ENCODE measurements around the gene ABHD18.
"Not testable (repeated sequence)": the region's sequence is repeated elsewhere in the genome, so short reads cannot be mapped to it uniquely, and the experiment has no call there.

Gene ABHD18

GRCh38 chr4:127995776-127996175, 30.6 kb downstream of the ABHD18 start:
- no peak for DNase-seq

GRCh38 chr4:127996521-127996920, 31.3 kb downstream of the ABHD18 start:
- not testable (repeated sequence) for DNase-seq

GRCh38 chr4:127997534-127998388, 32.6 kb downstream of the ABHD18 start:
- DNase-seq: no peak

- DNase-seq: no peak
Observed at GRCh38 chr4:128006592-128006991, 41.4 kb downstream of the ABHD18 start.

GRCh38 chr4:128009428-128009827, 44.2 kb downstream of the ABHD18 start:
- no peak for DNase-seq

GRCh38 chr4:128025319-128025718, 60.1 kb downstream of the ABHD18 start:
- no peak for DNase-seq

GRCh38 chr4:128029907-128030306, 64.7 kb downstream of the ABHD18 start:
- no peak for DNase-seq

- DNase-seq: no peak
Observed at GRCh38 chr4:128031756-128032384, 66.7 kb downstream of the ABHD18 start.

GRCh38 chr4:128039568-128039967, 74.4 kb downstream of the ABHD18 start:
- no peak for DNase-seq

- not testable (repeated sequence) for DNase-seq
Observed at GRCh38 chr4:128047019-128047418, 81.8 kb downstream of the ABHD18 start.

- DNase-seq: not testable (repeated sequence)
Observed at GRCh38 chr4:128047514-128047913, 82.3 kb downstream of the ABHD18 start.

GRCh38 chr4:128051229-128051628, 86.0 kb downstream of the ABHD18 start:
- DNase-seq: not testable (repeated sequence)

GRCh38 chr4:128054907-128055306, 89.7 kb downstream of the ABHD18 start:
- not testable (repeated sequence) for DNase-seq

GRCh38 chr4:128055441-128056206, 90.4 kb downstream of the ABHD18 start:
- not testable (repeated sequence) for DNase-seq

GRCh38 chr4:128056396-128056795, 91.2 kb downstream of the ABHD18 start:
- DNase-seq: no peak

GRCh38 chr4:128060121-128060698, 95.0 kb downstream of the ABHD18 start:
- DNase-seq: no peak

GRCh38 chr4:128060699-128061565, 95.7 kb downstream of the ABHD18 start, which contains the start of gene LARP1B:
Gene LARP1B, plus strand, starts transcription at chr4:128061312. Its CDS starts 13,640 bp downstream, at chr4:128074952.
- peak; percentile 90 for DNase-seq

GRCh38 chr4:128061566-128062536, 96.6 kb downstream of the ABHD18 start:
- DNase-seq: peak; percentile 5

- not testable (repeated sequence) for DNase-seq
Observed at GRCh38 chr4:128066453-128066820, 101.2 kb downstream of the ABHD18 start.

- no peak for DNase-seq
Observed at GRCh38 chr4:128068918-128069317, 103.7 kb downstream of the ABHD18 start.

GRCh38 chr4:128076464-128076863, 111.3 kb downstream of the ABHD18 start:
- DNase-seq: no peak

Data from NK-92 treated with Interleukin-12 subunit alpha and Interleukin-12 subunit beta, amount 100 ng/mL, for 24 hours (cell line).